Esophagus muscularis mucosa (tissue), 4 donors: ENCODE measurements around the gene SMIM44. TPM values are rescaled to one million over a fixed set of nuclear protein-coding genes. Genes with fewer than 3 reads are reported as not detected.

ENCODE experiments used
- DNase-seq: peaks from one replicate; pipeline ENCODE4 v3.0.0-alpha.2; 2017; ENCODE audit errors: extremely low spot score
- H3K27ac ChIP-seq, 4 donors: fragments of 200-600 bp; sonication (generic); replicated peaks in 1 of 4; 1 replicate in 3 of 4; 2 replicates in 1 of 4; pipeline ENCODE4 v1.5.1; 2016 to 2019; ENCODE audit warnings: mild to moderate bottlenecking in 1 of 4
- H3K27me3 ChIP-seq, 4 donors: fragments of 200-600 bp; sonication (generic); one replicate each; pipeline versions ENCODE4 v1.5.1 to v1.6.0; 2016 to 2019
- H3K36me3 ChIP-seq, 4 donors: fragments of 200-600 bp; sonication (generic); one replicate each; pipeline ENCODE4 v1.5.1; 2016 to 2019
- H3K4me1 ChIP-seq, 4 donors: fragments of 200-600 bp; sonication (generic); one replicate each; pipeline ENCODE4 v1.5.1; 2016 to 2019
- H3K4me3 ChIP-seq, 4 donors: fragments of 200-600 bp; sonication (generic); 1 replicate in 2 of 4; 2 replicates in 2 of 4; pipeline ENCODE4 v1.5.1; 2016 to 2019; ENCODE audit warnings: mild to moderate bottlenecking in 4 of 4, moderate library complexity in 1 of 4
- H3K9me3 ChIP-seq, 4 donors: fragments of 200-600 bp; sonication (generic); 1 replicate in 3 of 4; 2 replicates in 1 of 4; pipeline ENCODE4 v1.5.1; 2016 to 2019
- CTCF ChIP-seq, 3 experiments: fragments of 200-600 bp in 2 of 3; fragments of 450-650 bp in 1 of 3; sonication (generic) in 2 of 3; IDR thresholded peaks; one replicate each; pipeline ENCODE4 v1.5.1; 2017 to 2019; ENCODE audit warnings: antibody characterized with exemption in 3 of 3, mild to moderate bottlenecking in 2 of 3, moderate library complexity in 1 of 3
- EP300 ChIP-seq: sonication (generic); formaldehyde crosslinking; IDR thresholded peaks from one replicate; pipeline ENCODE4 v1.6.1; 2017; ENCODE audit warnings: antibody characterized with exemption
- POLR2A ChIP-seq: fragments of 450-650 bp; IDR thresholded peaks from one replicate; pipeline ENCODE4 v1.6.1; 2017; ENCODE audit warnings: antibody characterized with exemption, moderate library complexity, mild to moderate bottlenecking, low read depth
- POLR2AphosphoS5 ChIP-seq, 2 donors: sonication (generic); formaldehyde crosslinking; IDR thresholded peaks; one replicate each; pipeline ENCODE4 v1.6.1; 2017; ENCODE audit warnings: antibody characterized with exemption in 2 of 2
- WGBS: methylation state at CpG from one replicate; pipeline ENCODE4 v1.1.5; 2018; 5-methylcytosine and 5-hydroxymethylcytosine counted together
- intact Hi-C: fragments of 100-400 bp; cut with DNase I; formaldehyde crosslinking; loops from one replicate; pipeline ENCODE4 v1.15.1; 2023
- total RNA-seq, 4 donors: library from RNA; depleted of rRNA; stranded (reverse); fragments of >200 nt; gene quantifications; one replicate each; pipeline versions ENCODE4 v1.1.0 to v1.2.1, GENCODE V29; 2016

The SMIM44 gene
- total RNA-seq, 4 donors from 2014 or later: not detected

- H3K36me3 ChIP-seq: peaks cover 0 to 7% (median 4%) of the 10 kb centered on the region in 4 donors
- WGBS: 95% methylated on average over 3 of the region's 3 CpGs
- intact Hi-C loops: no loop called here
- TF ChIP-seq CTCF (IDR thresholded peaks at IDR 0.05) (no peak), EP300 (no peak), POLR2AphosphoS5 (IDR thresholded peaks at IDR 0.05) (no peak), POLR2A (no peak)
- DNase-seq: no peak
- H3K4me1 ChIP-seq: peaks cover 15 to 36% (median 24%) of the 10 kb centered on the region in 4 donors
- no peaks in the 10 kb centered on the region for H3K27me3 ChIP-seq
- no peak overlapping the region for H3K27ac ChIP-seq
- no peak overlapping the region for H3K4me3 ChIP-seq
- no peaks in the 10 kb centered on the region for H3K9me3 ChIP-seq
Measured at GRCh38 chr19:3501780-3502179, 18.5 kb upstream of the SMIM44 start.

GRCh38 chr19:3500429-3501101, 17.3 kb upstream of the SMIM44 start, which contains the start of gene DOHH:
DOHH (minus strand) TSS chr19:3500674; CDS start chr19:3496814, 3,860 bp downstream.
- intact Hi-C loops: no loop called here
- Histone ChIP-seq H3K27me3 (no peaks in the 10 kb centered on the region), H3K4me3 (peak within 1 kb of the TSS; percentile 81 to 91 (median 82)), H3K27ac (peak within 1 kb of the TSS; percentile 85 to 90 (median 86)), H3K9me3 (no peaks in the 10 kb centered on the region), H3K36me3 (peaks cover 11 to 20% (median 16%) of the 10 kb centered on the region in 4 donors), H3K4me1 (peaks cover 14 to 31% (median 22%) of the 10 kb centered on the region in 4 donors)
- TF ChIP-seq POLR2AphosphoS5 (IDR thresholded peaks at IDR 0.05) (peak; percentile 75 to 80), POLR2A (no peak), EP300 (no peak), CTCF (IDR thresholded peaks at IDR 0.05) (no peak)
- 0% methylated on average over 37 of the region's 52 CpGs for WGBS
- DNase-seq: peak; percentile 98

- H3K4me3 ChIP-seq: peak overlapping the region; percentile 81 to 91 (median 82)
- intact Hi-C loops: no loop called here
- 30% methylated on average over 15 of the region's 18 CpGs for WGBS
- H3K27ac ChIP-seq: peak overlapping the region; percentile 85 to 90 (median 86)
- H3K36me3 ChIP-seq: peaks cover 12 to 26% (median 22%) of the 10 kb centered on the region in 4 donors
- H3K9me3 ChIP-seq: no peaks in the 10 kb centered on the region
- DNase-seq: no peak
- no peaks in the 10 kb centered on the region for H3K27me3 ChIP-seq
- peaks cover 10 to 26% (median 17%) of the 10 kb centered on the region in 4 donors for H3K4me1 ChIP-seq
- TF ChIP-seq POLR2AphosphoS5 (IDR thresholded peaks at IDR 0.05): no peak
- TF ChIP-seq CTCF (IDR thresholded peaks at IDR 0.05): no peak
- no peak for TF ChIP-seq EP300
- TF ChIP-seq POLR2A: no peak
Measured at GRCh38 chr19:3499738-3500428, 16.6 kb upstream of the SMIM44 start.

GRCh38 chr19:3497757-3498520, 14.7 kb upstream of the SMIM44 start:
- Histone ChIP-seq H3K27ac (no peak overlapping the region), H3K36me3 (peaks cover 24 to 46% (median 41%) of the 10 kb centered on the region in 4 donors), H3K9me3 (no peaks in the 10 kb centered on the region), H3K4me3 (no peak overlapping the region), H3K27me3 (no peaks in the 10 kb centered on the region), H3K4me1 (peaks cover 10 to 26% (median 17%) of the 10 kb centered on the region in 4 donors)
- TF ChIP-seq POLR2A: no peak
- no peak for DNase-seq
- intact Hi-C loops: no loop called here
- WGBS: 97% methylated on average over 5 of the region's 5 CpGs
